Caco-2 (cell line): Measurements from ENCODE around the gene SNIP1. TPM values are rescaled to one million over a fixed set of nuclear protein-coding genes. Genes with fewer than 3 reads are reported as not detected.
"Not testable (repeated sequence)": the region's sequence is repeated elsewhere in the genome, so short reads cannot be mapped to it uniquely, and the experiment has no call there.

Source experiments
- BruUV-seq: library from RNA; stranded (reverse); fragments of 400-500 nt; replicated peaks from 2 replicates; lab custom pipeline; 2021; lab: Mats Ljungman, UMichigan
- CTCF ChIA-PET: fragments of 300-600 bp; sonication (Branson Sonifier 250); formaldehyde crosslinking; loops from one replicate; lab custom pipeline; 2022; ENCODE audit warnings: antibody characterized with exemption; lab: Charles Lee
- POLR2A ChIA-PET: fragments of 300-600 bp; sonication (Branson Sonifier 250); formaldehyde crosslinking; loops from one replicate; lab custom pipeline; 2022; ENCODE audit warnings: antibody characterized with exemption; lab: Charles Lee
- DNase-seq, 2 experiments: peaks; one replicate each; pipeline versions ENCODE4 v3.0.0 to v3.0.0-alpha.2; 2020 to 2022
- H3K27me3 ChIP-seq: replicated peaks from 2 replicates; pipeline ENCODE4 v1.6.0; 2011; ENCODE audit warnings: low read length; ENCODE audit not compliant: control insufficient read depth, insufficient read depth
- H3K36me3 ChIP-seq: 2 replicates; pipeline ENCODE4 v1.5.1; 2011; ENCODE audit warnings: low read length; ENCODE audit not compliant: control insufficient read depth, insufficient read depth
- H3K4me1 ChIP-seq: fragments of 250-450 bp; sonication (Bioruptor Pico); 2 replicates; pipeline ENCODE4 v1.5.1; 2020; ENCODE audit warnings: mild to moderate bottlenecking
- H3K4me3 ChIP-seq: 2 replicates; pipeline ENCODE4 v1.5.1; 2011; ENCODE audit warnings: low read depth, mild to moderate bottlenecking, control low read depth, low read length
- H3K9me3 ChIP-seq: fragments of 250-450 bp; sonication (Bioruptor Pico); 2 replicates; pipeline ENCODE4 v1.5.1; 2020; ENCODE audit warnings: mild to moderate bottlenecking, moderate library complexity
- H3K27ac Mint-ChIP-seq: one replicate; pipeline ENCODE4 v1.8.0; 2022; ENCODE audit warnings: mixed read lengths; ENCODE audit not compliant: unreplicated experiment
- H3K27me3 Mint-ChIP-seq: one replicate; pipeline ENCODE4 v1.8.0; 2022; ENCODE audit warnings: mixed read lengths; ENCODE audit not compliant: insufficient read depth, unreplicated experiment
- H3K36me3 Mint-ChIP-seq: one replicate; pipeline ENCODE4 v1.8.0; 2022; ENCODE audit warnings: mild to moderate bottlenecking, mixed read lengths; ENCODE audit not compliant: insufficient read depth, unreplicated experiment
- H3K4me1 Mint-ChIP-seq: one replicate; pipeline ENCODE4 v1.8.0; 2022; ENCODE audit warnings: low read depth, mixed read lengths; ENCODE audit not compliant: unreplicated experiment
- H3K4me3 Mint-ChIP-seq: one replicate; pipeline ENCODE4 v1.8.0; 2022; ENCODE audit warnings: mild to moderate bottlenecking, moderate library complexity, mixed read lengths; ENCODE audit not compliant: unreplicated experiment
- H3K9me3 Mint-ChIP-seq: one replicate; pipeline ENCODE4 v1.8.0; 2022; ENCODE audit warnings: mixed read lengths; ENCODE audit not compliant: unreplicated experiment
- intact Hi-C: fragments of 100-400 bp; cut with micrococcal nuclease; formaldehyde crosslinking; loops from one replicate; pipeline ENCODE4 v1.10.0; 2022; ENCODE audit not compliant: unreplicated experiment
- total RNA-seq: library from RNA; stranded (reverse); gene quantifications from 2 replicates; pipeline ENCODE4 v1.2.3, GENCODE V29; 2022
- TF ChIP-seq, protein P1 (sequence below), 2 experiments: fragments of 200-600 bp in 1 of 2; IDR thresholded peaks; 1 replicate in 1 of 2; 2 replicates in 1 of 2; pipeline versions ENCODE4 v1.5.1 to v1.8.0; 2011 to 2022; ENCODE audit warnings: antibody characterized with exemption in 1 of 2, control low read depth in 1 of 2, inconsistent platforms in 1 of 2, low read depth in 1 of 2, low read length in 1 of 2, mild to moderate bottlenecking in 1 of 2, moderate library complexity in 1 of 2; ENCODE audit not compliant: insufficient read depth in 1 of 2, severe bottlenecking in 1 of 2, unreplicated experiment in 1 of 2

SNIP1 gene
- total RNA-seq, 1 experiment from 2014 or later = 13.7 TPM

DNA sequence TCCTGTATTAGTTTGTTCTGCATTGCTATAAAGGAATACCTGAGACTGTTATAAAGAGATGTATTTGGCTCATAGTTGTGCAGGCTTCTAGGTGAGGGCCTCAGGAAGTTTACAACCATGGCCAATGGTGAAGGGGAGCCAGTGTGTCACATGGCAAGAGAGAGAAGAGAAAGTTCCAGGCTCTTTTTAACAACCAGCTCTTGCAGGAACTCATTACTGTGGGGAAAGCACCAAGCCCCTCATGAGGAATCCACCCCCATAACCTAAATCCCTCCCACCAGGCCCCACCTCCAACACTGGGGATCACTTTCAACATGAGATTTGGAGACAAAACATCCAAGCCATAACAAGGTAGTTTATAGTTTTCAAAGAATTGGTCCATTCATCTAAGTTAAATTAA, 34.5 kb downstream of the SNIP1 start:
- no peaks in the 10 kb centered on the region for H3K27me3 ChIP-seq
- no peaks in the 10 kb centered on the region for H3K36me3 ChIP-seq
- POLR2A ChIA-PET = no interaction called here
- DNase-seq = no peak
- TF ChIP-seq, protein P1, sequence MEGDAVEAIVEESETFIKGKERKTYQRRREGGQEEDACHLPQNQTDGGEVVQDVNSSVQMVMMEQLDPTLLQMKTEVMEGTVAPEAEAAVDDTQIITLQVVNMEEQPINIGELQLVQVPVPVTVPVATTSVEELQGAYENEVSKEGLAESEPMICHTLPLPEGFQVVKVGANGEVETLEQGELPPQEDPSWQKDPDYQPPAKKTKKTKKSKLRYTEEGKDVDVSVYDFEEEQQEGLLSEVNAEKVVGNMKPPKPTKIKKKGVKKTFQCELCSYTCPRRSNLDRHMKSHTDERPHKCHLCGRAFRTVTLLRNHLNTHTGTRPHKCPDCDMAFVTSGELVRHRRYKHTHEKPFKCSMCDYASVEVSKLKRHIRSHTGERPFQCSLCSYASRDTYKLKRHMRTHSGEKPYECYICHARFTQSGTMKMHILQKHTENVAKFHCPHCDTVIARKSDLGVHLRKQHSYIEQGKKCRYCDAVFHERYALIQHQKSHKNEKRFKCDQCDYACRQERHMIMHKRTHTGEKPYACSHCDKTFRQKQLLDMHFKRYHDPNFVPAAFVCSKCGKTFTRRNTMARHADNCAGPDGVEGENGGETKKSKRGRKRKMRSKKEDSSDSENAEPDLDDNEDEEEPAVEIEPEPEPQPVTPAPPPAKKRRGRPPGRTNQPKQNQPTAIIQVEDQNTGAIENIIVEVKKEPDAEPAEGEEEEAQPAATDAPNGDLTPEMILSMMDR (IDR thresholded peaks at IDR 0.05; ENCODE audit: insufficient read depth in 1 of 2, low read depth in 1 of 2, low read length in 1 of 2, severe bottlenecking in 1 of 2, unreplicated experiment in 1 of 2) = no peak
- Mint-ChIP-seq H3K36me3 (no peaks in the 10 kb centered on the region), H3K4me1 (peaks cover 7% of the 10 kb centered on the region), H3K4me3 (no peak overlapping the region), H3K27ac (no peak overlapping the region), H3K9me3 (no peaks in the 10 kb centered on the region), H3K27me3 (no peaks in the 10 kb centered on the region)
- H3K4me3 ChIP-seq = no peak overlapping the region
- intact Hi-C loops = no loop called here
- BruUV-seq = no TSS peak
- CTCF ChIA-PET = no interaction called here
- peaks cover 5% of the 10 kb centered on the region; the same call in 1 of the 2 replicates for H3K4me1 ChIP-seq
- no peaks in the 10 kb centered on the region for H3K9me3 ChIP-seq

DNA sequence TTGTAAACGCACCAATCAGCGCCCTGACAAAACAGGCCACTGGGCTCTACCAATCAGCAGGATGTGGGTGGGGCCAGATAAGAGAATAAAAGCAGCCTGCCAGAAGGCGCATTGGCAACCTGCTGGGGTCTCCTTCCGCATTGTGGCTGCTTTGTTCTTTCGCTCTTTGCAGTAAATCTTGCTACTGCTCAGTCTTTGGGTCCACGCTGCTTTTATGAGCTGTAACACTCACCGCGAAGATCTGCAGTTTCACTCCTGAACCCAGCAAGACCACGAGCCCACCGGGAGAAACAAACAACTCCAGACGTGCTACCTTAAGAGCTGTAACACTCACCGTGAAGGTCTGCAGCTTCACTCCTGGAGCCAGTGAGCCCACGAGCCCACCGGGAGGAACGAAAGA, 35.2 kb downstream of the SNIP1 start:
- H3K4me1 ChIP-seq, H3K9me3 Mint-ChIP-seq, H3K36me3 ChIP-seq, H3K27me3 Mint-ChIP-seq, H3K4me3 ChIP-seq, intact Hi-C loops, DNase-seq, H3K4me1 Mint-ChIP-seq, H3K27me3 ChIP-seq, H3K27ac Mint-ChIP-seq, CTCF ChIA-PET, H3K36me3 Mint-ChIP-seq, H3K9me3 ChIP-seq, BruUV-seq, POLR2A ChIA-PET, H3K4me3 Mint-ChIP-seq: not testable (repeated sequence)

DNA sequence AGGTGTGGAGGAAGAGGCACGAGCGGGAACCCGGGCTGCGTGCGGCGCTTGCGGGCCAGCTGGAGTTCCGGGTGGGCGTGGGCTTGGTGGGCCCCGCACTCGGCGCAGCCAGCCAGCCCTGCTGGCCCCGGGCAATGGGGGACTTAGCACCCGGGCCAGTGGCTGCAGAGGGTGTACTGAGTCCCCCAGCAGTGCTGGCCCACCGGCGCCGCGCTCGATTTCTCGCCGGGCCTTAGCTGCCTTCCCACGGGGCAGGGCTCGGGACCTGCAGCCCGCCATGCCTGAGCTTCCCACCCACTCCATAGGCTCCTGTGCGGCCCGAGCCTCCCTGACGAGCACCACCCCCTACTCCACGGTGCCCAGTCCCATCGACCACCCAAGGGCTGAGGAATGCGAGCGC, 35.9 kb downstream of the SNIP1 start:
- H3K9me3 Mint-ChIP-seq, POLR2A ChIA-PET, intact Hi-C loops, DNase-seq, H3K27ac Mint-ChIP-seq, H3K27me3 Mint-ChIP-seq, H3K4me3 ChIP-seq, BruUV-seq, H3K36me3 ChIP-seq, H3K27me3 ChIP-seq, H3K4me1 ChIP-seq, H3K9me3 ChIP-seq, H3K4me3 Mint-ChIP-seq, H3K36me3 Mint-ChIP-seq, CTCF ChIA-PET: not testable (repeated sequence)
- H3K4me1 Mint-ChIP-seq = peaks cover 12% of the 10 kb centered on the region

DNA sequence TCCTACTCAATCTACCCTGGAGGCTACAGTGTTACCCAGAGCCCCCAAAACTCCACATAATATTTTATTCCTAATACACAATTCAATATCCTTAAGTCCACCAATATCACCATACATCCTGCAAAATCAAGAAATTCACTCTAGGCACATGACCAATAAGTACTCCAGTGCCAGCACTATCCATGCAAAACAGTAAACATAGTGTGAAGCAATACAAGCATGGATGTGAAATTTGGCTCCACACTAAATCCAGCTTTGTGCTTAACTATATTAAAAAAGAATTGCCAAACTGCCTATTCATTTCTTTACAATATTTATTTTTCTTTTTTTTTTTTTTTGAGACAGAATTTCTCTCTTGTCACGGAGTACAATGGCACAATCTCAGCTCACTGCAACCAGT, 36.5 kb downstream of the SNIP1 start:
- H3K4me1 ChIP-seq = peaks cover 10% of the 10 kb centered on the region; the same call in 1 of the 2 replicates
- Mint-ChIP-seq H3K9me3 (no peaks in the 10 kb centered on the region), H3K4me1 (peaks cover 14% of the 10 kb centered on the region), H3K4me3 (no peak overlapping the region), H3K27me3 (no peaks in the 10 kb centered on the region), H3K36me3 (peaks cover 5% of the 10 kb centered on the region), H3K27ac (no peak overlapping the region)
- DNase-seq = no peak
- no TSS peak for BruUV-seq
- CTCF ChIA-PET = no interaction called here
- POLR2A ChIA-PET = no interaction called here
- no peaks in the 10 kb centered on the region for H3K27me3 ChIP-seq
- TF ChIP-seq, protein P1 (IDR thresholded peaks at IDR 0.05; ENCODE audit: insufficient read depth in 1 of 2, low read depth in 1 of 2, low read length in 1 of 2, severe bottlenecking in 1 of 2, unreplicated experiment in 1 of 2) = no peak
- H3K36me3 ChIP-seq = no peaks in the 10 kb centered on the region
- no peak overlapping the region for H3K4me3 ChIP-seq
- intact Hi-C loops = no loop called here
- no peaks in the 10 kb centered on the region for H3K9me3 ChIP-seq
